Measurements from ENCODE around the gene EPS8L2.

EPS8L2 gene

GRCh38 chr11:722346-722811 is 16.3 kb downstream of the EPS8L2 start:
- peak; percentile 15 for DNase-seq (ENCODE audit: extremely low spot score)
- TF ChIP-seq, protein P1, sequence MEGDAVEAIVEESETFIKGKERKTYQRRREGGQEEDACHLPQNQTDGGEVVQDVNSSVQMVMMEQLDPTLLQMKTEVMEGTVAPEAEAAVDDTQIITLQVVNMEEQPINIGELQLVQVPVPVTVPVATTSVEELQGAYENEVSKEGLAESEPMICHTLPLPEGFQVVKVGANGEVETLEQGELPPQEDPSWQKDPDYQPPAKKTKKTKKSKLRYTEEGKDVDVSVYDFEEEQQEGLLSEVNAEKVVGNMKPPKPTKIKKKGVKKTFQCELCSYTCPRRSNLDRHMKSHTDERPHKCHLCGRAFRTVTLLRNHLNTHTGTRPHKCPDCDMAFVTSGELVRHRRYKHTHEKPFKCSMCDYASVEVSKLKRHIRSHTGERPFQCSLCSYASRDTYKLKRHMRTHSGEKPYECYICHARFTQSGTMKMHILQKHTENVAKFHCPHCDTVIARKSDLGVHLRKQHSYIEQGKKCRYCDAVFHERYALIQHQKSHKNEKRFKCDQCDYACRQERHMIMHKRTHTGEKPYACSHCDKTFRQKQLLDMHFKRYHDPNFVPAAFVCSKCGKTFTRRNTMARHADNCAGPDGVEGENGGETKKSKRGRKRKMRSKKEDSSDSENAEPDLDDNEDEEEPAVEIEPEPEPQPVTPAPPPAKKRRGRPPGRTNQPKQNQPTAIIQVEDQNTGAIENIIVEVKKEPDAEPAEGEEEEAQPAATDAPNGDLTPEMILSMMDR (IDR thresholded peaks at IDR 0.05; ENCODE audit: control extremely low read depth, extremely low read depth, low read depth, missing control alignments): no peak
- POLR2A ChIA-PET: interaction anchor here (0.6 kb wide), 1 partner anchor 187 kb away, joined by 4 read pairs; no protein-coding TSS in a partner anchor
- CTCF ChIA-PET: interaction anchor here (0.7 to 9.4 kb wide), 17 partner anchors 9 to 282 kb away, joined by 3 to 112 read pairs (median 4); partner anchors contain the start of genes DEAF1, LMNTD2, TALDO1 and TMEM80

DNA sequence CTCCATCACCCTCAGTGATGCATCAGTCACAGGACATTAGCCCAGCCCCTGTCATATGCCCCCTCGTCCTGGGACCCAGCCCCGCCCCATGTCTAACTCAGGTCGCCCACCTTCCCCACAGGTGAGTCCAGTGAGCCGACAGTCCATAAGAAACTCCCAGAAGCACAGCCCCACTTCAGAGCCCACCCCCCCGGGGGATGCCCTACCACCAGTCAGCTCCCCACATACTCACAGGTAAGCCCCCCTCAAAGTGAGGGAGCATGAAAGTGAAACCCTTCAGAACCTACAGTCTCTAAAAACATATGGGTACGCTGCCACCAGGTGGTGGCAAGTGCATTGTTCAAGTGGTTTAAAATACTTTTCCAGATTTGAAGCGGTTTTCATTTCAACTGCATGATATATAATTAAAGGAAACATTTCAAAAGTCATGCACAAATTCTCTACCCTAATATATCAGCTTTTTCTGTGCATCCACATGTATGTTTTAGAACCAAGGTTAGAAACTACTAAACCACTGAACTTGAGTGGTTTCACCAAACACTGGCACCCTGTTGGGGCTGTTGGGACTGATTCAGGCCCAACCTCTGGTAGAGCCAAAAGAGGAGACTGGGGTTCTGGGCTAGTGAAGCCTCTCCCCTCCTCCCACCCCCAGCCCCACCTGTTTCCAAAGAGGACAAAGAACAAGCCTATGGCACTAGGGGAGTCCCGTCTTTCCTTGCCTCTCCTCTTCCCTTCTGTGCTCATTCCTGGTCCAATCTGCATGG is 17.3 kb downstream of the EPS8L2 start:
- peak; percentile 73 for DNase-seq (ENCODE audit: extremely low spot score)
- CTCF ChIA-PET: interaction anchor here (0.7 to 9.4 kb wide), 22 partner anchors 10 to 283 kb away, joined by 3 to 112 read pairs (median 4); partner anchors contain the start of genes DEAF1, LMNTD2, TALDO1 and TMEM80
- POLR2A ChIA-PET: interaction anchor here (0.6 kb wide), 1 partner anchor 186 kb away, joined by 4 read pairs; no protein-coding TSS in a partner anchor
- TF ChIP-seq, protein P1 (IDR thresholded peaks at IDR 0.05; ENCODE audit: control extremely low read depth, extremely low read depth, low read depth, missing control alignments): peak; percentile 57

- TF ChIP-seq, protein P1 (IDR thresholded peaks at IDR 0.05; ENCODE audit: control extremely low read depth, extremely low read depth, low read depth, missing control alignments): no peak
- POLR2A ChIA-PET: no interaction called here
- DNase-seq (ENCODE audit: extremely low spot score): peak; percentile 32
- CTCF ChIA-PET: interaction anchor here (0.7 to 9.4 kb wide), 19 partner anchors 9 to 205 kb away, joined by 3 to 112 read pairs (median 4); partner anchors contain the start of genes DEAF1, LMNTD2, TALDO1 and TMEM80
These were observed 18.2 kb downstream of the EPS8L2 start for GRCh38 chr11:724049-724777.

DNA sequence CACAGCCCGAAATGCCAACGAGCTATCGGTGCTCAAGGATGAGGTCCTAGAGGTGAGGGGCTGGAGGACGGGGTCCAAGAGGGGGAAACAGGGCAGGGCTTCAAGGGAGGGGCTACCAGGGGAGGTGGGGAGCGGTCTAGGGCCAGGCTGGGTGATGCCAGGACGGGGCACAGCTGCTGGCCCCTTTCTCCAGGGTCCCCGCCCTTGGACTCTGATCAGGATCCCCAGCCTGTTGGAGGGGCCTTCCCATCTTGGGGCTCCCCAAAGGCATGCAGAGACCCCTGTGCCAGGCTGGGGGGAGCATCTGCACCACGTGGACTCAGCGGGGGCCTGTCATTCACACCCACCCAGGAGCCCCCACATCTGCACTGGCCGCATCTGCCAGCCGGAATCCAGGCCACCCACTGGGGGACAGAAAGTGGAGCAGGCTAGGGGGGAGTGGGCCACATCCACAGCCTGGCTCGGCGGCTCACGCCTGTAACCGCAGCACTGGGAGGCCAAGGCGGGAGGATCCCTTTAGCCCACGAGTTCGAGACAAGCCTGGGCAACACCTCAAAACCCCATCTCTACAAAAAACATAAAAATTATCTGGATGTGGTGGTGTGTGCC is 18.9 kb downstream of the EPS8L2 start:
- no peak for DNase-seq (ENCODE audit: extremely low spot score)
- ChIA-PET CTCF (interaction anchor here (1.1 to 9.4 kb wide), 13 partner anchors 13 to 171 kb away, joined by 4 to 112 read pairs (median 5); partner anchors contain the start of genes DEAF1, TALDO1 and TMEM80), POLR2A (no interaction called here)
- TF ChIP-seq, protein P1 (IDR thresholded peaks at IDR 0.05; ENCODE audit: control extremely low read depth, extremely low read depth, low read depth, missing control alignments): no peak

- DNase-seq (ENCODE audit: extremely low spot score): peak; percentile 54
- TF ChIP-seq, protein P1 (IDR thresholded peaks at IDR 0.05; ENCODE audit: control extremely low read depth, extremely low read depth, low read depth, missing control alignments): no peak
- ChIA-PET POLR2A (interaction anchor here (1.0 kb wide), 1 partner anchor 29 kb away, joined by 3 read pairs; no protein-coding TSS in a partner anchor), CTCF (interaction anchor here (1.1 to 9.4 kb wide), 13 partner anchors 13 to 277 kb away, joined by 3 to 112 read pairs (median 8); partner anchors contain the start of genes DEAF1, TALDO1 and TMEM80)
These were observed 19.7 kb downstream of the EPS8L2 start for GRCh38 chr11:725624-726202.

All from GM10248 (cell line).